HG03066 (cell line): Measurements from ENCODE around the gene METTL21A.
"Not testable (repeated sequence)": the region's sequence is repeated elsewhere in the genome, so short reads cannot be mapped to it uniquely, and the experiment has no call there.

Experiments
- ATAC-seq: cut with Tn5 transposase; IDR thresholded peaks from one replicate; pipeline ENCODE4 v1.9.1; 2021; ENCODE audit warnings: low read depth; ENCODE audit not compliant: unreplicated experiment

METTL21A gene

DNA sequence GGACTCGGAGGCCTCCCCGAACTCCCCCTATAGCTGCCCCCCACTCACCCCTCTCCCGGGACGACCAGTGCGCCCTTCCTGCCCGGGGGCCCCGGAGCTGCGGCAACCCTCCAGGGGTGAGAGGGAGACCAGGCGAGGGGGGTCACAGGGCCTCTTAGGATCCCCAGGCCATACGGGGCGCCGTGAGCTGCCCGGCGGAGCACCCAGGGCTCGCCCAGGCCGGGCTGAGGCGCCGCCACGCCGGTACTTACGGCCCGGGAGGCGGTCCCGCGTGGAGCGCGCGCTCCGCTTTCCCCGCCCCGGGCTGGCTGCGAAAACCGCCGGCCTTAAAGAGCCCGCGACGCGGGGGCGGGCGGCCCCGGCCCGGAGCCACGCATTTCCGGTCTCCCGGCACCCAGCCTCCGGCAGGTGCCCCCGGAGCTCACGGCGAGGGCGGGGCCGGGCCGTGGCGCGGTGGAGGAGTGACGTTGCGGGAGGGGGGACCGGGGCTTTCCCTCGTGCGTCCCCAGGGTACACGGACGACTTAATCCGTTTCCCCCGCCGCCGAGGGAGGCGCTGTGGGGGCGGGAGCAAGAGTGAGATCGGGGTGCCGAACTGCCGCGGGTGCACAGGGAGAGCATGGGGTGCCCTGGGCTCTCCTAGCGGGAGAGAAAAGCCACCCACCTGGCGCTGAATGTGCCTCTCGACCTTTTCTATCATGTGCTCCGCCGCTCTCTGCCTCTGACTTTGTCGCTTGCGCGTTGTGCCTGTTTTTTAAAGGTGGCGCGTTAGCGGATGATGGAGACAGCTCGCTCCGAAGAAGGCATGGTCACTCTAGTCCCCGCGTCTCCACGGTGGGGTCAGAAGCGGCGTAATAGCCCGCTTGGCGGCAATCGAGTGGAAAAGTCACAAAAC lies at the start of gene METTL21A:
Gene METTL21A, minus strand, starts transcription at position 381 of the 894 bp plus-strand sequence. CDS start 1,019 bp downstream, outside the sequence.
- ATAC-seq = peak; percentile 53

DNA sequence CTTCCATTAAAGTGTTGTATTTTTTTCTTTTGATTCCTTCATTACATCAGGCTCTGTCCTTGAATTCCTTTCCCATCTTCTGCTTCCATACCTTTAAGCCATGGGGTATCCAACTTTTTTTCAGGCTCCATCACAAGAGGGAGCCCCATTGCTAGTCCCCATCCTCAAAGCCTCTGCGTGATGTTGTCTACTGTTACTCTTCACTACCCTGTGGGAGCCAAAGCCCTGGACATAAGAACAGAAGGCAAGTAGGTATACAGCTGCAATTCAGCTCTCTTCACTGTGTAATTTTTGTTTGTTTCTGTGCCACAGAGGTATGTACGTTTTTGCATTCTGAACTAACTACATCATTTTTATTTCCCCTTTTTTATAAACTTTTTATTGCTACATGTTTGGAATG lies 49.6 kb upstream of the METTL21A start:
- ATAC-seq = no peak

DNA sequence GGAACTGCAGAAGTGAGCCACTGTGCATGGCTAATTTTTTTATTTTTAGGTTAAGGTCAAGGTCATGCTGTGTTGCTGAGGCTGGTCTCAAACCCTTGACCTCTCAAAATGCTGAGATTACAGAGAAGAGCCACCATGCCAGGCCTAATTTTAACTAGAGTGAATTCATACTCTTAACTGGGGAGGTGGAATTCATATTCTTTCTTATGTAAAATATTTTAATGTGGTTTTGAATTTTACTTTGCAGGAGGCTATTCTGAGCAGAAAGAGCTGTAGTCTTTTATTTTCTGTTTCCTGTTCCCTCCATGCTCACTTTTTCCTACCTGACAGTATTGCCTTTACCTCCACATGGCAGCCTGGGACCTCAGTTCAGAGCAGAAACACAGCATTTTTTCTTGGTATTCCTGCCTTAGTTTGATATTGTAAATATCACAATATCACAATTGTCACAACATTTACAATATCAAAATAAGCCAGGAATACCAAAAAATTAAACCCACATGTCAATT lies 49.1 kb upstream of the METTL21A start:
- ATAC-seq = no peak

DNA sequence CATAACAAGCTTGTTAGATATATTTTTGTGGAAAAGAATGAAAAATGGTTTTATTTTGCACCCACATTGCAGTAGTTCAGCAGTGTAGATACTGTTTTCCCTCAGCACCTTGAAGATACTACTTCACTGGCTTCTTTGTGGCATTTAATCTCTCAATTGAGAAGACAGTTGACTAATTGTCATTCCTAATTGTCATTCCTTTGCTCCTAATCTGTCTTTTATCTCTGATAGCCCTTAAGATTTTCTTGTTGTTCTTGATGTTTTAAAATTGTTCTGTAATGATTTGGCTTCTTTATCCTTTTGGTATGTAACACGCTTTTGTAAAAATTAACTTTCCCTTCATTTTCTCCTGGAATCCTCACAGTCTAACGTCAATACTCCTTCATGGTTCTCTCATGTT lies 48.2 kb upstream of the METTL21A start:
- no peak for ATAC-seq

DNA sequence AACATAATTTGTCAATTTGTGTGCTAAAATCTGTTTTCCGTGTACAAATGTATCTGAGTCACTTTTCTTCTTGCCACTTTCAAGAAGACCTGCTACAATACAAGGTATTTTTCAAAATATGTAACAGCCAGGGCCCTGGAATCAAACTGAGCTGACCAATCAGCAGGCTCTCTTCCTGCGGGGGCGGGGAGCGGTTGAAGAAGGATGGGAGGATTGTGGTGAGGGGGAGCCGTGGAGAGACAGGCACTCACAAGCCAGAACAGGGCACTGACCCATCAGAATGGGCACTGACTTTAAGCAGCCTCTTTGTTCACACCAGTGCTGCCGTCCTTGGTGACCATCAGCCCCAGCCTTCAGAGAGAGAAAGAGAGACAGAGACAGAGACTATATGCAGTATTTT lies 45.7 kb upstream of the METTL21A start:
- ATAC-seq = no peak

DNA sequence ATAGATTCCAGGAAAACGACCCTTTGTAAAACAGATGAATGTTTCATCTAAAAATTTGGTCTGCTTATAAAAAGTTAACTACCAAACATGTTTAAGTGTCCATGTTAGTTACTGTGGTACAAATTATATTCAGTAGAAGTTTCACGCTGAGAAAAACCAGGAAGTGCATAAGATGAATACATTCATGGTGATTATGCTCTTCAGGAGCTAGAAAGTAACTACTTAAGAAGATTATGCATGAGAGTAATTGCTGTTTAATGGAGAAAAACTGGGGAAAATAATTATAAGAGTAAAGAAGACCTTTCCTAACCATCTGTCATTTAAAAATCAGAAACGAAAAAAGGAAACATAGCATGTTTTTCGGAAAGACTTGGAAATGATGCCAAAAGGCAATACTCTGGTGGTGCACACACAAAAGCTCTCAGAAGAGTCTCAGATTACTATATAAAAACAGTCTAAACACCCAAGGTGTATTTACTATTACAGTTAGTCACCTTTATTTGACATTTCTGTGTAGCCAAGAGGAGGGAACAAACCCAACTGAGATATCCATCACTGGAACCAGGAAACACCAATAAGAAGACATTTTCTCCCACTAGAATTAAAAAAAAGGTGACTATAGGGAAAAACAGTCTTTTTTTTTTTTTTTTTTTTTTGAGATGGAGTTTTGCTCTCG lies 38.8 kb upstream of the METTL21A start:
- ATAC-seq = no peak

DNA sequence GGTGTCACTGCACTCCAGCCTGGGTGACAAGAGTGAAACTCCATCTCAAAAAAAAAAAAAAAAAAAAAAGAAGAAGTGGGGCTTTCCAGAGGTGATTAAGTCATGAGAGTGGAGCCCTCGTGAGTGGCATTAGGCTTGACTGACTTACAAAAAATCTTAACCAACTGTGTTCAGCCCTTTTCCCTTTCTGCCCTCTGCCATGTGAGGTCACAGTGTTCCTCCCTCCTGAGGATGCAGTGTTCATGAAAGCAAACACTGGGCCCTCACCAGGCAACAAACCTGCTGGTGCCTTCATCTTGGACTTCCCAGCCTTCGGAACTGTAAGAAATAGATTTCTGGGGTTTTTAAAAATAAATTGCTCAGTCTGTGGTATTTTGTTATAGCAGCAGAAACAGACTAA lies 37.0 kb upstream of the METTL21A start:
- peak; percentile 79 for ATAC-seq

DNA sequence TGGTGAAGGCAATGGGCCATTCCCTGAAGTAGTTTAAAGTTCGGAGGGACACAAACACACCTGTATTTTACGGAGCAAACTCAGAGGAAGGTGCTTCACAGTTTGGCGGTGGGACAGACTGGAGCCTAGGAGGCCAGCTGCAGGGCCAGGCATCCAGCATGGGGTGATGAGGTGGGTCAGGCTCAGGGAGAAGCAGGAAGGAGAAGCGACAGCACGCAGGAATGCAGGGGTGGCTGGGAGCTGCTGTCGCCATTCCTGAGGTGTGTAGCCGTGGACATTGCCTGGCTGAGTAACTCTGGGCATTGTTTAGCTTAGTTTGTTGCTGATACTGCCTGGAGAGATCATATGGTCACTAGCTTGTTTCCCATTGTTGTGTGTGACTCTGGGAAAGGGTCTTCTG lies 35.8 kb upstream of the METTL21A start:
- no peak for ATAC-seq

DNA sequence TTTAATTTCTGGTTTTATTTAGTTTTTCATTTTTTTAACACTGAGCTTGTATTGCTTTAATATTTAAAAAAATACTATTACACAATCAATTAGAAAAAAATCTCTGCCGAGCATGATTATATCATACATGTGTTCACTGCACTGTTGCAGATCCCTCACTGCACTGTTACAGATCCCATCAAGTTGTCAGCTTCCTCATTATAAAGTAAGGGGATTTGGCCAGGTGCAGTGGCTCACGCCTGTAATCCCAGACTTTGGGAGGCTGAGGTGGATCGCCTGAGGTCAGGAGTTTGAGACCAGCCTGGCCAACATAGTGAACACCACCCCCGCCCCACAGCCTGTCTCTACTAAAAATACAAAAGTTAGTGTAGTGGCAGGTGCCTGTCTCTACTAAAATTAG lies 33.0 kb upstream of the METTL21A start:
- ATAC-seq = no peak

DNA sequence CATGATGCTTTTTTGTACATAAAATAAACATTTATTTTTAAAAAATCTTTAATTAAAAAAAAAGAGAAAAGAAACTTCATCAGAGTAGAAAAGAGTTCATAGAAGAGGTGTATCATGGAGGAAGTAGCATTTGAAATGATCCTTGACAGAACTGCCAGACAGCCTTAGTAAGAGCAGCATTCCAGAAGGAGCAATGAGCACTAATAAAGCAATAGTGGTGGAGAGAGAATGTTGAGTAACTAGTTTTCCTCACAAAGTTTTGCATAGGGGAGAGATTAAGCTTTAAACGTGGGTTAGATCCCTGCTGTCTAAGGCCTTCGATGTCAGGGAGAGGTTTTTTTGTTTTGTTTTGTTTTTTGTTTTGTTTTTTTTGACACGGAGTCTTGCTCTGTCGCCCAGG lies 29.8 kb upstream of the METTL21A start:
- no peak for ATAC-seq

DNA sequence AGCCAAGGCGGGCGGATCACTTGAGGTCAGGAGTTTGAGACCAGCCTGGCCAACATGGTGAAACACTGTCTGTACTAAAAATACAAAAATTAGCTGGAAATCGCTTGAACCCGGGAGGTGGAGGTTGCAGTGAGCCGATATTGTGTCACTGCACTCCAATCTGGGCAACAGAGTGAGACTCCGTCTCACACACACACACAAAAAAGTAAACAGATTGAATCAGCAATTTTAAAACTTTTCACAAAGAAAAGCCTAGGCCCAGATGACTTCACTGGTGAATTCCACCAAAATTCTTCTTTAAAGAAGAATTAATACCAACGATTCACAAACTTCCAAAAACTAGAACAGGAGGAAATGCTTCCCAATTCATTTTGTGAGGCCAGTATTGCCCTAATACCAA lies 21.4 kb upstream of the METTL21A start:
- not testable (repeated sequence) for ATAC-seq

DNA sequence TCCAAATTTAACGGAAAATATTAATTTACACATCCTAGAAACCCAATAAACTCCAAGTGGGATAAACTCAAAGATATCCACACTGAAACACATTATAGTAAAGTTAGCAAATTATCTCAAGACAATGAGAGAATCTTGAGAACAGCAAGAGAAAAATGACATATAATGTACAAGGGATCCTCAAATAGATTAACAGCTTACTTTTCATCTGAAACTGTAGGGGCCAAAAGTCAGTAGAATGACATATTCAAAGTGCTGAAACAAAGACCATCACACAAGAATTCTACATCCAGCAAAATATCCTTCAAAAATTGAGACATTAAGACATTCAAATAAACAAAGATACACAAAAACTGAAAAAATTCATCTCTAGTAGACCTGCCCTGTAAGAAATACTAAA lies 18.7 kb upstream of the METTL21A start:
- ATAC-seq = no peak

DNA sequence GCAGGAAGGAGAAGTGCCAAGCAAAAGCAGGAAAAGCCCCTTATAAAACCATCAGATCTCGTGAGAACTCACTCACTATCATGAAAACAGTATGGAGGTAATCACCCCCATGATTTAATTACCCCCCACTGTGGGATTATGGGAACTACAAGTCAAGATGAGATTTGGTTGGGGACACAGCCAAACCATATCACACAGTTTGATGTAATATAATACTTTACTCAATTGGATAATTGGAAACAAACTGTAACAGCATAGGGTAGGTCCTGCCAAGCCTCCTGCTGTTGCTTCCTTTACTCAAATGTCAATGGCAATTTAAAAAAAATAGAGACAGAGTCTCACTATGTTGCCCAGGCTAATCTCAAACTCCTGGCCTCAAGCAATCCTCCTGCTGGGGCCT lies 15.5 kb upstream of the METTL21A start:
- ATAC-seq = no peak

DNA sequence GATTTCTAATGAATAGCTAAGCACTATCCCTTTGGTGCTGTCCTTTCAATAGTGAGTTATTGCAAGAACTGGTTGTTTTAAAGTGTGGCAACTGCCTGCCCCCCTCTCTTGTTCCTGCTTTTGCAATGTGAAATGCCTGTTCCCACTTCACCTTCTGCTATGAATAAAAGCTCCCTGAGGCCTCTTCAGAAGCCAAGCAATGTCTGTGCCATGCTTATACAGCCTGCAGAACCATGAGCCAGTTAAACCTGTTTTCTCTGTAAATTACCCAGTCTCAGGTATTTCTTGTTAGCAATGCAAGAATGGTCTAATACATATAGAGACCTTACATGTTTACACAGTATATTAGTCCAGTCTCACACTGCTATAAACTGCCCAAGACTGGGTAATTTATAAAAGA lies 15.0 kb upstream of the METTL21A start:
- ATAC-seq = no peak

DNA sequence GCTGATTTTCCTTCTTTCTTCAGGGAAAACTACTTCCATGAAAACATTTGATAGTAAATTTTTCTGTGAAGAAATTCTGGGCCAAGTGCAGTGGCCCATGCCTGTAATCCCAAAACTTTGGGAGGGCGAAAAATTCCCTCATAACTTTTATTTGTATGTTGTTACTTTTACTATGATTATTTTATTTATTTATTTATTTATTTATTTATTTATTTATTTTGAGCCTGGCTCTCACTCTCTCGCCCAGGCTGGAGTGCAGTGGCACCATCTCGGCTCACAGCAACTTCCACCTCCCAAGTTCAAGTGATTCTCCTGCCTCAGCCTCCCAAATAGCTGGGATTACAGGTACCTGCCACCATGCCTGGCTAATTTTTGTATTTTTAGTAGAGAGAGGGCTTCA lies 14.1 kb upstream of the METTL21A start:
- not testable (repeated sequence) for ATAC-seq

DNA sequence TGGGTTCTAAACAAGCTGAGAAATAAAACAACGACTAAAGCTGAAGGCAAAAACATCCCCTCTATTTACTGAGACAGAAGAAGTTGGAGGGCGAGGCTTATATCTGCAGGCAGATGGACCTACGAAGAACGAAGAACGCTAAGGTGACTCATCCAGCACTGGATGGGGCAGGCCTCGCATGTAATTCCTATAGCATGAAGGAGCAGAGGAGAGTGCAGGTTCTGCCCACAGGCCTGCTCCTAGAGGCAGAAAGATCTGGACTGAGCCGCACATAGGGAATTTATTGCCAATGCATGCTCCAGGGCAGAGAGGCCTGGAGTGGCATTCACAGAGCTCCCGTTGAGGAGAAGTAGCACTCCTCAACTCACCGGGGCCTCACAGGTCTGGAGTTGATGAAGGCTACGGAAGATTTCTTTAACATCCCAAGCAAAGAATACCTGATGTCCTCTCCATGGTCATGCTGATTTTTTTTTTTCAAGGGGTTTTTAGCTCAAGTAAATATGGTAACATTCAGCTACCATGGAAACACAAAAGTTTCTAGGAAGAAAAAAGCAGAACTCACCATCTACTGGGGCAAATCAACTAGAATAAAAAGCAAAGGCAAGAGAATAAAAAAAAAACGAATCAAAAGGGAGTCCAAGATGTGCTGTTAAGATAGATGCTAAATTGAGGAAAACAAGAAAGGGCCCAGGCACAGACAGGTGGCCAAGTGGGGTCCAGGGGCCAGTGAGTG lies 10.4 kb upstream of the METTL21A start:
- ATAC-seq = no peak

DNA sequence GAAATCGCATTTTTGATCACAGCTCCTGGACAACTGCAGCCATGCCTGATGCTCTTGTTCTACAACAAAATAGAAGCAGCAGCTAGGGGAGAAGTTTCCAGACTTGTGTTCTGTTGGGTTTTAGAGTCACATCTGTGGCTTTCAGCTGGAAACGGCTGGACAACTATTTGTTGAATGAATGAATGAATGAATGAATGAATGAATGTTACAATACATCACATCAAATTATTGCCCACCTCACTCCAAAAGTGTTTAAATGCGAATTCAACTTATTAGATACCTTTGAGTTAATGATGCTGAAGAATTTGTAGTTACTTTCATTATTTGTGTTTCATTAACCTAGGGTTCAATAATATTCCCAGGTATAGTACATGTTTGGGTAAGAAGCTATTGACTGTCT lies 8.5 kb upstream of the METTL21A start:
- ATAC-seq = no peak

DNA sequence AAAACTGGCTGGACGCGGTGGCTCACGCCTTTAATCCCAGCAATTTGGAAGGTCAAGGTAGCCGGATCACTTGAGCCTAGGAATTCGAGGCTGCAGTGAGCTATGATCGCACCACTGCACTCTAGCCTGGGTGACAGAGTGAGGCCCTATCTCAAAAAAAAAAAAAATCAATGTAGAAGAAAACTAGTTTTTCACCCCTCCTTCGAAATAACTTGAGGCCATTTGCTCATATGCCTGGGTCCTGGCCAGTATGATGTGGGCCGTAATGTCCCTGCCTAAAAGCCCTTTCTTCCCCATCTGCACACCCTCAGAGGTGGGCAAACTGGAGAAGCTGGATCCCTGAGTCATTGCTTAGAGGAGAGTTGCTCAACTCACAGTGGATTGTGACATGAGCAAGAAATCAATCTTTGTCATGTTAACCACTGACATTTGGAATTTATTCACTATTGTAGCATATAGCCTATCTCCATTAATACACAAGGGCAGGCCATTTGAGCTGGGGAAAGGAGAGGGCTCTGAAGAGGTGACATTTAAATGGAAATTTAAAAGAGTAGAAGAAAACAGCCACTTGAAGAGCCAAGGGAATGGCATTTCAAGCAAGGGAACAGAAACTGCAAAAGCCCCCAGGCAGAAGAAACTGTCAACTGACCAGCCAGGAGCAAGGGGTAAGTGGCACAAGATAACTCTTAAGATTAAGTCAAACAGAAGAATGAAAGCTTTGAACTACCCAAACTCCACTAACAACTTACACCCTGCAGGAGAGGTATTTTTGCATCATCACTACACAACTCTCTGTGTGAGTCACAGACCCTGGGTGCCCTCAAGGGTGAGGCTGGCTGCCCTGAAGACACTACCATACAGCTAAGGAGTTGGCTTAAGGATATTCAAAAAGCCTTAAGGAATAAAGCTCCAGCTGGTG lies 7.6 kb upstream of the METTL21A start:
- no peak for ATAC-seq

DNA sequence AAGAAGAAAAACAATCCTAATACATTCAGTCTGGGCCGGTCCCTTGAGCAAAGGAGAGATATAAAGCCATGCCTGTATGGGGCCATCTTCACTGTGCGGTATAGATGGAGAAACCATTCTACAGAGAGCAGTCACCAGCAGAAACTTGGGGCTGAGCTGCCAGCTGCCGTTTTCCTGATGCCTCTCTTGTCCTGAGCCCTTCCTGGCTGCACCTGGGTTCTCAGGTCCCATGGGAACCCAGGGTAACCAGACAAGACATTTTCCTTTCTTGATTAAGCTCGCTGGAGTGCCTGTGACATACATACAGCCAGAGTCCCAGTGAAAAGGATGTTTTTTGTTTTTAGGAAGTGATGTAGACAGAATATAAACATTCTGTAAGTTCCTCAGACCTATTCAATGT lies 5.3 kb upstream of the METTL21A start:
- ATAC-seq = no peak

DNA sequence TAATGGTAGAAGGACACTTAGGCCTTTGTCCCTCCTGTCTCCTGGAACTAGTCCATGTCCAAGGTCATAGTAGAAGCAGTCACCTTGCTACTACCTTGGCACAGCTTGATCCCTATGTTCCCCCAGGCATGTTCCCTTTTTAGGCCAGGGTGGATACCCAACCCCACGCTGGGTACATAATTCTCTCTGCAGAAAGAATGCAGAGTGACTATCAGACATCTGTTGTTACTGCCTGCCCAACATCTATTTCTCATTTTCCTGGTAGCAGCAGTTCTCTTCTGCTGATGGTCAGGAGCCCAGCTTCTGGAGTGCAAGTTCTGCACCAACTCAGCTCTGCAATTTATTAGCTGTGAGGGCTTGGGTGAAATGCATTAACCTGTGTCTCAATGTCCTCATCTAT lies 4.4 kb upstream of the METTL21A start:
- ATAC-seq = no peak
